NCI-H2227 treated with DMSO at 0.1 percent for 48 hours (cell line): Measurements from ENCODE around the gene FBXW11.
"Not testable (repeated sequence)": the region's sequence is repeated elsewhere in the genome, so short reads cannot be mapped to it uniquely, and the experiment has no call there.

Experiments
- DNase-seq: peaks from one replicate; lab custom pipeline; 2025; lab: John Stamatoyannopoulos, UW

FBXW11 gene

DNA sequence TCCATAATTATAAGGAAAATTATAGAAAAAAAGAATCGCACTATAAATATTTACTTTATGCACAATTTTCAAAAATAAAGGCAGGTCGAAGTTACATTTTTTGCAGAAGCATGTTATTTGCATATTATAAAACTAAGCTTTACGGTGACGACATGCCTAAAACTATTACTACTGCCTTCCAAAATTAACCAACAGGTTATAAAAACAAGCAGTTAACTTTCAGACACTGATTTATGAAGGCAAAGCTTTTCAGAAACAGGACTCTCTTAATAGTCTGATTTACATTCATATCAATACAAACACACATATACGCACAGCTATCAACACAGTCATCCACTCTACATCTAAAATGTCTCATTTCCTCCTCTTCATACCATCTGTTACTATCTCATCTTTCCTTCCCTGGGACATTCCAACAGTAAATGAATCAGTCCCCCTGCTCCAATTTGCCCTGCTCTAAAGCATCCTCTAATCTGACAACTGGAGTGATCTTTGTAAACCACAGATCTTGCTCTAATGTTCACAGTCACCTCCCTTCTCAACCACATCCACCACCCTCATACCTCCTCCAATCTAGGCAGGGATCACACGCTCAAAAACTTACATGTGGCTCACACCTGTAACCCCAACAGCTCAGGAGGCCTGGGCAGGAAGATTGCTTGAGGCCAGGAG is 21.6 kb downstream of the FBXW11 start:
- DNase-seq: no peak

- no peak for DNase-seq
Measured at GRCh38 chr5:171981847-171982246, 24.6 kb downstream of the FBXW11 start.

GRCh38 chr5:171980792-171981191 is 25.6 kb downstream of the FBXW11 start:
- DNase-seq: no peak

DNA sequence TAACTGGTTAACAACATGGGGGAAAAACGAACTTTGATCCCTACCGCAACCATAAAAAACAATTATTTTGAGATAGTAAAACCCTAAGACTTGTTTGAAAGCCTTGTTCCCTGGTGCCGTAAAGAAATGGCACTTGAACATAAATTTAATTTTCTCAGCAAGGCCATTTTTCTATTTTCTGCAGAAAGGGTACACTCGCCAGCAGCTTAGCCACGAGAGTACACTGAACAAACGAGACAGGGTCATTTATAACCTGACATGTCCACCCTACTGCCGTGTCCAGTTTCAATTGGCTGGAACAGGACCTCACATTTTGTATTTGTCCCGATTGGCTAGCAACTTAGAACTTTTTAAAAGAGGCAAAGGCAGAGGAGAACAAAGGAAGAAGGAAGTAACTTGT is 26.8 kb downstream of the FBXW11 start:
- DNase-seq: no peak

DNA sequence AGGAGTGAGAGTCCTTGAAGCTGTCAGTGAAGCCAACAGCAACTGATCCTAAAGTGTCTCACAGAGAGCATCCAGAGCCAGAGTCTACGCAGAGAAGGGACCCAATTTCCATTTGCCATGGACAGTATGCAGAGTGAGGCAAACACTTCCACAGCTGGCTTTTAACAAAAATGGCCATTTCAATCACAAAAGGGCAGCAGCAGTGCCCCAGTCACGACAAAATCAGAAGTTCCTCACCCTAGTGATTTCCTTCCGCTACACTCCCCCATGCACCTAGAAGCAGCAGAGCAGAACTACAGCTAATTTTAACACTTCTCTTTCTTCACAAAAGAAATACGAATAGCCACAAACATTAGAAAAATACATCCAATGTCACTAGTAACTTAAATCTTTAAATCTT is 27.9 kb downstream of the FBXW11 start:
- no peak for DNase-seq

DNA sequence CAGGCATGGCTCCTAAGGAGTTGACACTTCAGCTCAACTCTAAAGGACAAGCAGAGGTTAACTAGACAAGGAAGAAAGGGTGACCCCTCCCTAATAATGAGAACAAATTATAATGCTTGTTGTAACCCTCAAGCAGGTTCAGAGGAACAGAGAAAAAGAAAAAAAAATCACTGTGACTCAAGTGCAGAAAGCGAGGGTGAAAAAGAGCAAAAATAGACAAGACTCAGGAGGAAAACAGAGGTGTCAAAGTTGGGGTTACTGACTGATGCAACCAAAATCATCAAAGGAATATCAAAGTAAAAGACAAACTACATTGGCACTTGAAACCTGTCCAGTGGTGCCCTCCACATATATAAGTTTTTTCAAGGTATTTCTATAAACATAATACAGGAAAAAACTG is 28.4 kb downstream of the FBXW11 start:
- DNase-seq: no peak

DNA sequence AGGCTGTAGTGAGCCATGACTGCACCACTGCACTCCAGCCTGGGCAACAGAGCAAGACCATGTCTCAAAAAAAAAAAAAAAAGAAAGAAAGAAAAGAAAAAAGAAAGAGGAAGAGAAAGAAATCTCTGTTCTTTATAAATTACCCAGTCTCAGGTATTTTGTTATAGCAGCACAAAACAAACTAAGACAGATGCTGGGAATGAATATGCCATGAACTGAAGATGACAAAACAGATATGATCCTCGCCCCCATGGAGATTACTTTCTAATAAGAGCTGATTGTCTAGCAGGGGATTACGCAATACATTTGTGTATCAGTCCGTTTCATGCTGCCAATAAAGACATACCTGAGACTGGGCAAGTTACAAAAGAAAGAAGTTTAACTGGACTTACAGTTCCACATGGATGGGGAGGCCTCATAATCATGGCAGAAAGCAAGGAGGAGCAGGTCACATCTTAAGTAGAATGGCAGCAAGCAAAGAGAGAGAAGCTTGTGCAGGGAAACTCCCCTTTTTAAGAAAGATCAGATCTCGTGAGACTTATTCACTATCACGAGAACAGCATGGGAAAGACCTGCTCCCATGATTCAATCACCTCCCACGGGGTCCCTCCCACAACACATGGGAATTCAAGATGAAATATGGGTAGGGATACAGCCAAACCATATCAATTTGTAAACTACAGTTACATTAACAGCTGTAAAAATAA is 29.0 kb downstream of the FBXW11 start:
- DNase-seq: not testable (repeated sequence)

DNA sequence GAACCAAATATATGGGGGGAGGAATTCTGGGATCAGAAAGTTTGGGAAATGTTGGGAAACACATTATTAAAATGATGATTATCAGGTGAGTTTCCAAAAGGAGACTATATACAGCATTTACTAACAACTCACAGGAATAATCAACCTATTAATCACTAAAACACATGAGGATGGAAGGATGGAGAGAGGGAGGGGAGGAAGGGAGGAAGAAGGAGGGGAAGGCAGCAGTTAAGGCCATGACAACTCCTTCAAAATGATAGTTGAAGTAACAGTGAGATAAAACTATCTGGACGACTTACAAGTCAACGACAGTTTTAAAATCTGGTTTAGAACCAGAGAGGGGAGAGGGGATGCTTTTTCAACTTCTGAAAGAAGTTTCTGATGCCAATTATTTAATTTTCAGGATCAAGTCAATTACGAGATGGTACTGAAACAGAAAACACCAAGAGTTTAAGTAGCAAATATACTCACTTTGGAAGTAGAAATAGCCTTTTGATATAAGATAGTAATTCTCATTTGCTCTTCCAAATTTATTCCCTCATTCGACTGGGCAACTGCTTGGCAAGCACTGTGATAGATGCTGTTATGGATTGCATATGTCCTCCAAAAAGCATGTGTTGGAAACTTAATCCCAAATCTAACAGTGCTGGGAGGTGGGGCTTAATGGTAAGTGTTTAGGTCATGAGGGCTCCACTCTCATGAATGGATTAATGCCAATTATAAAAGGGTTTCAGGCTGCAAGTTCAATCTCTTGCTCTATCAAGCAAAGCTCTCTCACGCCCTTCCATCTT is 30.4 kb downstream of the FBXW11 start:
- no peak for DNase-seq

DNA sequence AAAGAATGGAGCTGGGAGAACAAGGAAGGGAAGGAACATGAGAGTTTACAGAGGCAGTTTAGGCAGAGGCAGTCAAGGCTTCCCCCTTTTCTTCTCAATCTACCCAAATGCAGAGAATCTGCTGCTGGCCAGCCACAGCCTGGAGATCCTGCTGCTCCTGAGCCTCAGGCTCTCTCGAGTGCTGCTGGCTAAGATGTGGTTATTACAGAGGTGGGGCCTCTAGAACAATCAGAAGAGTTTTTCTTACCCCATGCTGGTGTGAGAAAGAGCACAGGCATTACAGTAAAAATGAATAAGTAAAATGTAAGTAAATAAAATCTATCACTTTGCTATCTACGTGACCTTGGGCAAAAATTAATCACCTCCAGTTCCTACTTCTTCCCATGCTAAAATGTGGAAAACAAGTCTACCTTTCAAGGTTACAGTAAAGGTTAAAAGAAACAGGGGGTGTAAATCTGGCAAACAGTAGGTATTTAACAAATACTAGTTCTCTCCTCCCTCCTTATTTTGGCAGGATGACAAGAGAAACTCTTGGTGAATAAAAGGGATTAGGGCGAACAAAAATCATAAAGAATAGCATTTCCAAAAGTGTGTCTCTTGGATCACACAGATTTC is 31.1 kb downstream of the FBXW11 start:
- no peak for DNase-seq

GRCh38 chr5:171970826-171971225 is 35.6 kb downstream of the FBXW11 start:
- no peak for DNase-seq

GRCh38 chr5:171969288-171969880 is 37.1 kb downstream of the FBXW11 start:
- DNase-seq: no peak

DNA sequence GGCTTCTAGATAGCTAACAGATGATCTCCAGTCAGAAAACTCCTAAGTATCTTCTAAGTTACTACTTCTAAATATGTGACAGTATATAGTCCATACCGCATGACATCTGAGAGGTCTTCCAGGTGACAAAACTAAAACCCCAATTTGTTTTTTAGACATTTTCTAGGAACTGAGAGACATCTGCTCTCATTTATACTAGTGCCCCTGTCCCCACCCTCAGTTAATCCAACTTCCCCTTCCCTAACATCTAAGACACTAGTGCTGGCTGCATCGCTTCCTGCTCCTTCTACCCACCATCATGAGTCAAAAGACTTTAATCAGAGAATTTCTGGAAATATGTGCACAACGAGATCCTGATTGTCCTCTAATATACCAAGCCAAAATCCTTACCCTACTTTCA is 37.9 kb downstream of the FBXW11 start:
- DNase-seq: no peak

GRCh38 chr5:171966964-171967363 is 39.5 kb downstream of the FBXW11 start:
- DNase-seq: no peak

DNA sequence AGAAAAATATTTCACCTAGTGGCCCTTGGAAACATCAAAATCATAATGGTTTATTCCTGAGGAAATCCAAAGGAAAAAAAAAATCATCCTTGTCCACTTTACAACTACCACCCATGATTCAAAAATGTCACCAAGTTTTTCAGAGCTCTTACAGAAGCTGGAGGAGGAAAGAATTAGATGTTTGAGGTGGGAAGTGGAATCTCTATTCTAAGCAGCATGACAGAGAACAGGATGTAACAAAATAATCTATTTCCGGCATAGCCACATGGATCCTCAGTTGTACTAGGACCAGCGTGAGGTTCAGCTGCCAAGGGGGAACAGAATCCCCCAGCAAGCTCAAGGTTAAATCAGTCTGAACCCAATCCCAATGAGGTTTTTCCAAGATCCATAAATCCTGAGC is 40.2 kb downstream of the FBXW11 start:
- DNase-seq: no peak

GRCh38 chr5:171965745-171966144 is 40.7 kb downstream of the FBXW11 start:
- DNase-seq: no peak

DNA sequence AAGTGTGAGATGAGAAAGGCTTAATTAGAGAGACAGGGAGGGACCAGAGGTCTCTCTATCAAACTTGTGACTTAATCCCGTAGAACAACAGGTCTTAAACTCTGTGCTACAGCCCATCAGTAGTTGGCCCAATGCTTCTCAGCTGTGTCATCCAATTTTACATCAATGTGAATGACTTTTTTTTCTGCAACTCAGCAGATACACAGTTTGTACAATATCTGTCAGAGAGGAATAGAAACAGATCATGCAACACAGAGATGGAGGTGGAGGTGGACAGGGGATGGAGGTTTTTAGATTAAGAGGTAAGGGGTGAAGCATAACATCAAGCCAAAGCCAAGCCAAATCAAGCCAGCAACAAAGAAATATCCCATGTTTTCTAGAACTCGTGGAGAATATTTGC is 43.0 kb downstream of the FBXW11 start:
- no peak for DNase-seq

GRCh38 chr5:171961117-171961516 is 45.3 kb downstream of the FBXW11 start:
- DNase-seq: no peak

DNA sequence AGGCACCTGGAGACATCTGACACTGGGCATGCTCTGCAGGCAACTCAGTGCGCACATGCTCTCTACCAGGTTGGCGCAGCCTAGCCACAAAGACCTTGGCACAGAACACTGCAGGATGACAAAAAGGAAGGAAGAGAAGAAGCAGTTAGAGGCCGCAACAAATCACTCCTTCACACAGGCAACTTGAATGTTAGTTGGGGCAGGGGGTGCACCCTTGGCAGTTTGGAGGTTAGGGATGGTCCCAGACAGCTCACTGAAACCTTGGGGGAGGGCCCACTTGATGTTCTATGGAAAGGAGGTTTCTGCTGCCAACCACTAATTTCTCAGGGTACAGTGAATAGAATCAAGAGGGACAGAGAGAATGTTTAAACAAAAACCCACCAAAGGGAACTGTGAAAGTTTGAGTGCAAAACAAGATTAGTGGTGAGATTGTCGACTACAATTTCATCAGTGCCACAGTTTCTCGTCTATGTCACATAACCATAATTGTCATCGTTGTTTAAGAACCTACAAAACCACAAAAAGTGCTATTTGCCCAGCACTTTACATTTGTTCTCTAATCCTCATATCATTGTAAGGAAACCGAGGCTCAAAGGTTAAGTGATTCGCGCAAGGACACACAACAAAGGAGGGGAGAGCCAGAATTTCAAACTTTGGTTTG is 48.7 kb downstream of the FBXW11 start:
- no peak for DNase-seq

- DNase-seq: no peak
Measured at GRCh38 chr5:171956887-171957495, 49.4 kb downstream of the FBXW11 start.

DNA sequence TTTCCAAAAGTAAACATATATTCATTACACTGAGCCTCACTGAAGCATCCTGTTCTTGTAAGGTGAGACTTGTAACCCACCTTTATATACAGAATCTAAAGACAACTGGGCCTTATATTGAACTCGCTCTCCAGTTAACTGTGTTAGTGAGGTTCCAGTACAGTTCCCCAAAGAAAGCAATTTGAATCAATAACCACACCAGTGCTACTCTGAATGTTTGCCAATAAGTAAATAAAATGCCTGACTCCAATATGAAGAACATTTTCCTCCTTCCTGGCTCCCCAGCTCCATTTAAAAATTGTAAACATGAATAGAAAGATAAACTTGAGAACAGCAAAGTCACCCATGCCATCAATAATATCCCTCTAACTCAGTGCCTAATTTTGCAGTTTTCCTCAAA is 50.1 kb downstream of the FBXW11 start:
- DNase-seq: no peak

- no peak for DNase-seq
Measured at GRCh38 chr5:171955761-171956160, 50.7 kb downstream of the FBXW11 start.
